ENCODE results near the gene SLC66A1.

GRCh38 chr1:19338323-19338762 is 26.2 kb downstream of the SLC66A1 start:
- TF ChIP-seq EZH2 (IDR thresholded peaks at IDR 0.05; ENCODE audit: low read length, unreplicated experiment), result no peak
- TF ChIP-seq, protein P1, sequence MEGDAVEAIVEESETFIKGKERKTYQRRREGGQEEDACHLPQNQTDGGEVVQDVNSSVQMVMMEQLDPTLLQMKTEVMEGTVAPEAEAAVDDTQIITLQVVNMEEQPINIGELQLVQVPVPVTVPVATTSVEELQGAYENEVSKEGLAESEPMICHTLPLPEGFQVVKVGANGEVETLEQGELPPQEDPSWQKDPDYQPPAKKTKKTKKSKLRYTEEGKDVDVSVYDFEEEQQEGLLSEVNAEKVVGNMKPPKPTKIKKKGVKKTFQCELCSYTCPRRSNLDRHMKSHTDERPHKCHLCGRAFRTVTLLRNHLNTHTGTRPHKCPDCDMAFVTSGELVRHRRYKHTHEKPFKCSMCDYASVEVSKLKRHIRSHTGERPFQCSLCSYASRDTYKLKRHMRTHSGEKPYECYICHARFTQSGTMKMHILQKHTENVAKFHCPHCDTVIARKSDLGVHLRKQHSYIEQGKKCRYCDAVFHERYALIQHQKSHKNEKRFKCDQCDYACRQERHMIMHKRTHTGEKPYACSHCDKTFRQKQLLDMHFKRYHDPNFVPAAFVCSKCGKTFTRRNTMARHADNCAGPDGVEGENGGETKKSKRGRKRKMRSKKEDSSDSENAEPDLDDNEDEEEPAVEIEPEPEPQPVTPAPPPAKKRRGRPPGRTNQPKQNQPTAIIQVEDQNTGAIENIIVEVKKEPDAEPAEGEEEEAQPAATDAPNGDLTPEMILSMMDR (conservative IDR thresholded peaks at IDR 0.05; ENCODE audit: low read depth, low read length), result no peak
